ENCODE measurements around the gene SNX24. TPM values are rescaled to one million over a fixed set of nuclear protein-coding genes. Genes with fewer than 3 reads are reported as not detected.
A peak's percentile ranks its signal among the peaks of the same experiment; 100 is the strongest.

Gene SNX24
- total and polyA plus RNA-seq, 3 donors from 2014 or later, result 13.1 to 25.8 (median 23.1) TPM

DNA sequence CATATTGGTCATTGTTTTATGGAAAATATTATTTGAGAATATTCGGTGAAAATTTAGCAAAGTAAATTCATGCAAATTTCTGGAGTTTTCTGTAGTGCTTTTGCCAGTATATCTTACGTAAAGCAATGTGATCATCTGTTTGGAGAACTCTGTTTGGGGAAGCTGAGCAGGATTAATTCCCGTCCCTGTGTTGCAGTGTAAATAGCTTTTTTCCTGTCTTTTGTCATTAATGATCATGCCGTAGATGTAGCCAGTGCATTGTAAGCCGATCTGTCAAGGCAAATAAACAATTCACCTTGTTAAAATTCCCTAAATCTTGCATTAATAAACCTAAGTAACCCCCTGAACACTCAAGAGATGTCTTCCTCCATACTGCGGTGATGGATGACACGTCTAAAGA lies 151.9 kb downstream of the SNX24 start:
- H3K27me3 ChIP-seq, result no peaks in the 10 kb centered on the region
- H3K4me1 ChIP-seq, result no peaks in the 10 kb centered on the region
- H3K36me3 ChIP-seq (ENCODE audit: low read depth, missing control alignments), result no peaks in the 10 kb centered on the region
- H3K9me3 ChIP-seq, result no peaks in the 10 kb centered on the region
- H3K4me3 ChIP-seq, result no peak overlapping the region
- 70 to 85% methylated on average over 7 of the region's 7 CpGs for WGBS, 2 donors
- intact Hi-C loops (cut with DNase I; ENCODE audit: low total_unique reads), result no loop called here
- H3K27ac ChIP-seq, result no peak overlapping the region
- no peak for DNase-seq
- TF ChIP-seq, protein P1, sequence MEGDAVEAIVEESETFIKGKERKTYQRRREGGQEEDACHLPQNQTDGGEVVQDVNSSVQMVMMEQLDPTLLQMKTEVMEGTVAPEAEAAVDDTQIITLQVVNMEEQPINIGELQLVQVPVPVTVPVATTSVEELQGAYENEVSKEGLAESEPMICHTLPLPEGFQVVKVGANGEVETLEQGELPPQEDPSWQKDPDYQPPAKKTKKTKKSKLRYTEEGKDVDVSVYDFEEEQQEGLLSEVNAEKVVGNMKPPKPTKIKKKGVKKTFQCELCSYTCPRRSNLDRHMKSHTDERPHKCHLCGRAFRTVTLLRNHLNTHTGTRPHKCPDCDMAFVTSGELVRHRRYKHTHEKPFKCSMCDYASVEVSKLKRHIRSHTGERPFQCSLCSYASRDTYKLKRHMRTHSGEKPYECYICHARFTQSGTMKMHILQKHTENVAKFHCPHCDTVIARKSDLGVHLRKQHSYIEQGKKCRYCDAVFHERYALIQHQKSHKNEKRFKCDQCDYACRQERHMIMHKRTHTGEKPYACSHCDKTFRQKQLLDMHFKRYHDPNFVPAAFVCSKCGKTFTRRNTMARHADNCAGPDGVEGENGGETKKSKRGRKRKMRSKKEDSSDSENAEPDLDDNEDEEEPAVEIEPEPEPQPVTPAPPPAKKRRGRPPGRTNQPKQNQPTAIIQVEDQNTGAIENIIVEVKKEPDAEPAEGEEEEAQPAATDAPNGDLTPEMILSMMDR (IDR thresholded peaks at IDR 0.05), result no peak
- TF ChIP-seq POLR2A (IDR thresholded peaks at IDR 0.05), result no peak

DNA sequence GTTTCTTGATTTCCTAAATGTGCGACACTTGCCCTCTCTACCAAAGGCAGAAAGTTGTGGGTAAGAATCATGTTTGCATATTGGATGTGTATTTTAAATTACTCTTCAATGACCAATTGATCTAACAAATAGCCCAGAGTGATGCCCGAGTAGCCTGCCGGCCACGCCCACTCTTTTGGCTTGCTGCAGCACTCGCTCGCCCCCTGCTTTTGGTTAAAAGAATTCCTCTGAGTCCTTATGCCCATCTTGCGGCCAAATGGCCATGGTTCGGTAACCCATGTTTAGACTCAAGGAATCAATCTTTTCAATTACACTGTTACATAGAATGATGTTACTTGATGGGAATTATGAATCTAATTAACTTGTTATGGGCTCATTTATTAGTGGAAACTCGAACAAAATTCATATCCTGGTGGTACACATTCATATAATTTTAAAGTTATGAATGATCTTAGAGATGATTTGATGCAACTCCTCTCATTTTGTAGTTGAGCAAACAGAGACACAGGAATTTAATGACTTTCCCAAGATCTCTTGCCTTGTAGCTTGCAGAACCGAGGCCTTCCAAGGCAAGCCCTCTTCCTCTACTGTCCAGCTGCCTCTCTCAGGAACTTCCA lies 154.6 kb downstream of the SNX24 start:
- no peak overlapping the region for H3K4me3 ChIP-seq
- no peaks in the 10 kb centered on the region for H3K27me3 ChIP-seq
- no peak for TF ChIP-seq POLR2A (IDR thresholded peaks at IDR 0.05)
- TF ChIP-seq, protein P1 (IDR thresholded peaks at IDR 0.05), result no peak
- intact Hi-C loops (cut with DNase I; ENCODE audit: low total_unique reads), result no loop called here
- 73 to 74% methylated on average over 10 of the region's 10 CpGs for WGBS, 2 donors
- no peaks in the 10 kb centered on the region for H3K9me3 ChIP-seq
- H3K27ac ChIP-seq, result no peak overlapping the region
- H3K4me1 ChIP-seq, result no peaks in the 10 kb centered on the region
- DNase-seq, result peak; percentile 17
- no peaks in the 10 kb centered on the region for H3K36me3 ChIP-seq (ENCODE audit: low read depth, missing control alignments)

DNA sequence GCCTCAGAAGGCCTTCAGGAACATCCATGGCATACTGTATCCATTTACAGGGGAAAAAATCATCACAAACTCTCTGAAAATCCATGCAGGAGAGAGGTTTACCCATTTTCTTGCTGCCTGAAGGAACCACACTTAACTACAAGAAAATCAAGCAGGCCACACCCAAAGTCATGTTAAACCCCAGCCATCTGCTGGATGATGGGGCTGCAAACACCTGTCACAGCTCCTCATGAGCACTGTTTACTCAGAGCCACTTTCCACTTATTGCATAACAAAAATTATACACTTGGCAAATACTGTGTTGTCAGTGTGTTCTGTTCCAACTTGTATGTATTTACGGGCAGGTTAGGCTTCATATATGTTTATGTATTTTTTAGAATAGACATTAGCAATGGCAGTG lies 155.3 kb downstream of the SNX24 start:
- H3K27me3 ChIP-seq, result no peaks in the 10 kb centered on the region
- no peaks in the 10 kb centered on the region for H3K4me1 ChIP-seq
- WGBS, 2 donors, result 92 to 94% methylated on average over 1 of the region's 1 CpG
- intact Hi-C loops (cut with DNase I; ENCODE audit: low total_unique reads), result no loop called here
- no peaks in the 10 kb centered on the region for H3K9me3 ChIP-seq
- TF ChIP-seq, protein P1 (IDR thresholded peaks at IDR 0.05), result no peak
- no peak for TF ChIP-seq POLR2A (IDR thresholded peaks at IDR 0.05)
- no peak overlapping the region for H3K4me3 ChIP-seq
- H3K27ac ChIP-seq, result no peak overlapping the region
- H3K36me3 ChIP-seq (ENCODE audit: low read depth, missing control alignments), result no peaks in the 10 kb centered on the region
- no peak for DNase-seq

DNA sequence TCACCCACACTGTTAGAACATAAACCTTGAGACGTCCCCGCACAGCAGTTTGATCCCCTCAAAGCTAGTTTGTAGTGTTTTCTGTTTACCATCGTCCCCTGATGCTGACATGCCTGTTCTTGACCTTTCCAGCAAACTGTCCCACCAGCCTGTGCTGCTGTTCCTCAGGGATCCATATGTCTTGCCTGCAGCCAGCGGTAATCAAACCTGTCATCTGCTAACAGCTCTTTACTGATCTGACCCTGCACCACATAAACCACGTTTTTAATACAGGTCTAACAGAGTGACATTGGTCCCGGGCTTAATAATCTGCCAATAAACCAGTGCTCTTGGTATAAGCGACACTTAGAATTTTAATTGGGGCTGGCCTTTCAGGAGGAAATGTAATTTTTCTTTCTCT lies 156.4 kb downstream of the SNX24 start:
- WGBS, 2 donors, result 75 to 77% methylated on average over 7 of the region's 7 CpGs
- H3K4me3 ChIP-seq, result no peak overlapping the region
- H3K4me1 ChIP-seq, result no peaks in the 10 kb centered on the region
- no peaks in the 10 kb centered on the region for H3K27me3 ChIP-seq
- no peaks in the 10 kb centered on the region for H3K36me3 ChIP-seq (ENCODE audit: low read depth, missing control alignments)
- no peak for DNase-seq
- H3K9me3 ChIP-seq, result no peaks in the 10 kb centered on the region
- TF ChIP-seq POLR2A (IDR thresholded peaks at IDR 0.05), result no peak
- TF ChIP-seq, protein P1 (IDR thresholded peaks at IDR 0.05), result no peak
- intact Hi-C loops (cut with DNase I; ENCODE audit: low total_unique reads), result no loop called here
- H3K27ac ChIP-seq, result no peak overlapping the region

DNA sequence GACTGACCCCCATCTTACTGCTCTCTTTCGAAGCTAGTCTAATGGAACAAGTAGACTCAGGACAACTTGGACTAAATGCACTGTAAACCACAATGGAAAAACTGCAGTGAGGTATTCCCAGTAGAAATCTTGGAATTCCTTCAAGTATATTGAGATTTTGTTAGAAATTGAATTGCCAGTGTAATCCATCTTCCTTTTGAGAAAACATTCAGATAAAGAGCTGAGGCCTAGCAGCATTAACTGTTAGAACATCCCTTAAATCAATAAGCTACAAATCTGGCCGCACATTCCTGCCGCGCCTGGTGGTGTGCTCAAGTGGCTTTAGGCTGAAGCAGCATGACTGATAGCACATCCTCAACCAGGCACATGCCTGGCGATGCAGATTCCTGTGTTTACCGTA lies 161.8 kb downstream of the SNX24 start:
- Histone ChIP-seq H3K9me3 (no peaks in the 10 kb centered on the region), H3K4me1 (no peaks in the 10 kb centered on the region), H3K27ac (no peak overlapping the region), H3K4me3 (no peak overlapping the region), H3K36me3 (ENCODE audit: low read depth, missing control alignments) (no peaks in the 10 kb centered on the region), H3K27me3 (no peaks in the 10 kb centered on the region)
- no peak for DNase-seq
- WGBS, 2 donors, result 84 to 89% methylated on average over 6 of the region's 6 CpGs
- intact Hi-C loops (cut with DNase I; ENCODE audit: low total_unique reads), result no loop called here
- TF ChIP-seq, protein P1 (IDR thresholded peaks at IDR 0.05), result no peak
- no peak for TF ChIP-seq POLR2A (IDR thresholded peaks at IDR 0.05)
